ENCODE results near the gene SLC25A26.
"Not testable (repeated sequence)": the region's sequence is repeated elsewhere in the genome, so short reads cannot be mapped to it uniquely, and the experiment has no call there.

The SLC25A26 gene

GRCh38 chr3:66269411-66269810 lies 48.6 kb downstream of the SLC25A26 start:
- Histone ChIP-seq H3K9ac (ENCODE audit: low read length) (no peak overlapping the region), H3K27me3 (replicated peaks; ENCODE audit: control insufficient read depth, insufficient read depth, low read length) (no peaks in the 10 kb centered on the region), H3K4me3 (ENCODE audit: low read length) (no peak overlapping the region), H3K4me1 (ENCODE audit: control insufficient read depth, insufficient read depth, low read length) (no peaks in the 10 kb centered on the region), H3K9me3 (ENCODE audit: control insufficient read depth, low read length) (no peaks in the 10 kb centered on the region), H3K36me3 (ENCODE audit: control insufficient read depth, insufficient read depth, low read length, severe bottlenecking) (no peaks in the 10 kb centered on the region)
- no peak for DNase-seq (ENCODE audit: low read depth)

DNA sequence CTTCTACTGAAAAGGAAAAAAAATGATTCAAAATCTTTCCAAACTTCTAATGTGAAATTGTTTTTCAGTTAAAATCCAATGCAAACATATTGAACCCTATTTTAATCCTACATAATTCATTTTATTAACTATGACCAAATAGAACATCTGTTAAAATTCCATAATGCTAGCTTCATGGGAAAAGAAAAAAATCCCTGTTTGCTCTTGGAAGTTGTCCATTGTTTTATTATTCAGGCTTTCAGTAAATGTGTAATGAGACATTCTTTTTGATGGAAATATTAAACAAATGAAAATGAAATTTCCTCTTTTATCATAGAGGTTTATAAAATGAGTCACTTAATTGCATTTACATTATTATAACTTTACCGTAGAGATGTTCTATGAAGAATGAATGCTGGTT lies 49.5 kb downstream of the SLC25A26 start:
- H3K9me3 ChIP-seq (ENCODE audit: control insufficient read depth, low read length) = no peaks in the 10 kb centered on the region
- H3K4me3 ChIP-seq (ENCODE audit: low read length) = no peak overlapping the region
- H3K36me3 ChIP-seq (ENCODE audit: control insufficient read depth, insufficient read depth, low read length, severe bottlenecking) = no peaks in the 10 kb centered on the region
- peak; percentile 42 for DNase-seq (ENCODE audit: low read depth)
- no peak overlapping the region for H3K9ac ChIP-seq (ENCODE audit: low read length)
- H3K4me1 ChIP-seq (ENCODE audit: control insufficient read depth, insufficient read depth, low read length) = no peaks in the 10 kb centered on the region
- H3K27me3 ChIP-seq (replicated peaks; ENCODE audit: control insufficient read depth, insufficient read depth, low read length) = no peaks in the 10 kb centered on the region

DNA sequence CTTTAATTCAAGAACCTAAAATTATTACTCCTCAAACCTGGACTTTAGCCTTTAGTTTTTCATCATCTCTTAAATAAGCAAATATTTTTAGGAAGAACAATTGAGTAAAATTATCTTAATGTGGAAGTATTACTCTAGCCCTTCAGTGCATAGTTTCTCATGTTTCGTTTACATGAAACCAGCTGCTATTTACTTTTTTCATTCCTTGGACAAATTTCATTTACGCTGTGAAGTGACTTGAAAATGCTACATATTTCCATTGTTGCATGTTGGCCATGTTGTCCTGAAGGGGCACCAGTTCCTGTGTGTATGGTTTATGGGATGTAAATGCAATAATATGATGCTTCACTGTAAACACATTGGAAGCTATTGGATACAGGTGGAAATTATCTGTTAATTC lies 49.9 kb downstream of the SLC25A26 start:
- no peaks in the 10 kb centered on the region for H3K4me1 ChIP-seq (ENCODE audit: control insufficient read depth, insufficient read depth, low read length)
- H3K36me3 ChIP-seq (ENCODE audit: control insufficient read depth, insufficient read depth, low read length, severe bottlenecking) = no peaks in the 10 kb centered on the region

GRCh38 chr3:66271231-66271630 lies 50.4 kb downstream of the SLC25A26 start:
- H3K4me3 ChIP-seq (ENCODE audit: low read length) = no peak overlapping the region
- no peaks in the 10 kb centered on the region for H3K9me3 ChIP-seq (ENCODE audit: control insufficient read depth, low read length)
- H3K9ac ChIP-seq (ENCODE audit: low read length) = no peak overlapping the region
- no peaks in the 10 kb centered on the region for H3K4me1 ChIP-seq (ENCODE audit: control insufficient read depth, insufficient read depth, low read length)
- no peaks in the 10 kb centered on the region for H3K27me3 ChIP-seq (replicated peaks; ENCODE audit: control insufficient read depth, insufficient read depth, low read length)
- no peak for DNase-seq (ENCODE audit: low read depth)
- H3K36me3 ChIP-seq (ENCODE audit: control insufficient read depth, insufficient read depth, low read length, severe bottlenecking) = no peaks in the 10 kb centered on the region

More for the DNA sequence above, 49.9 kb downstream of the SLC25A26 start:
- Histone ChIP-seq H3K9ac (ENCODE audit: low read length) (no peak overlapping the region), H3K9me3 (ENCODE audit: control insufficient read depth, low read length) (no peaks in the 10 kb centered on the region), H3K4me3 (ENCODE audit: low read length) (no peak overlapping the region), H3K27me3 (replicated peaks; ENCODE audit: control insufficient read depth, insufficient read depth, low read length) (no peaks in the 10 kb centered on the region)
- peak; percentile 56 for DNase-seq (ENCODE audit: low read depth)

DNA sequence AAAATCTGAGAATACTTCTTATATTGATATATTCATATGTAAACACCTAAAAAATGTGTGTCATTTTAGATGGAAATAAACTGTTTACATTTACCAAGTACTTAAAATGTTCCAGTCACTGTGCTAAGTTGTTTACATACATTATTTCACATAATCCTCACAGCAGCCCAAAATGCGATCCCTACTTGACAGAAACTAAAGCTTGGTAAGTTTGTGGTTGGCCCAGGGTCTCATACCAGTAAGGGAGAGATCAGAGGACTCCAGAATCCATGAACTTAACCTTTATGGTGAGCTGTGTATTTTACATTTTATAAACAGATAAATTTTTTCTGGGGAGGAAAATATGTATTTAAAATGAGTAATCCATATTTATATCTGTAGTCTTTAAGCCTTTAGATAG lies 51.2 kb downstream of the SLC25A26 start:
- H3K9ac ChIP-seq (ENCODE audit: low read length) = no peak overlapping the region
- H3K36me3 ChIP-seq (ENCODE audit: control insufficient read depth, insufficient read depth, low read length, severe bottlenecking) = no peaks in the 10 kb centered on the region
- no peaks in the 10 kb centered on the region for H3K27me3 ChIP-seq (replicated peaks; ENCODE audit: control insufficient read depth, insufficient read depth, low read length)
- no peak overlapping the region for H3K4me3 ChIP-seq (ENCODE audit: low read length)
- DNase-seq (ENCODE audit: low read depth) = no peak
- H3K4me1 ChIP-seq (ENCODE audit: control insufficient read depth, insufficient read depth, low read length) = no peaks in the 10 kb centered on the region
- no peaks in the 10 kb centered on the region for H3K9me3 ChIP-seq (ENCODE audit: control insufficient read depth, low read length)

DNA sequence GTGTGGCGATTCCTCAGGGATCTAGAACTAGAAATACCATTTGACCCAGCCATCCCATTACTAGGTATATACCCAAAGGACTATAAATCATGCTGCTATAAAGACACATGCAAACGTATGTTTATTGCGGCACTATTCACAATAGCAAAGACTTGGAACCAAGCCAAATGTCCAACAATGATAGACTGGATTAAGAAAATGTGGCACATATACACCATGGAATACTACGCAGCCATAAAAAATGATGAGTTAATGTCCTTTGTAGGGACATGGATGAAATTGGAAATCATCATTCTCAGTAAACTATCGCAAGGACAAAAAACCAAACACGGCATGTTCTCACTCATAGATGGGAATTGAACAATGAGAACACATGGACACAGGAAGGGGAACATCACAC lies 54.0 kb downstream of the SLC25A26 start:
- not testable (repeated sequence) for H3K36me3 ChIP-seq (ENCODE audit: control insufficient read depth, insufficient read depth, low read length, severe bottlenecking); H3K9me3 ChIP-seq (ENCODE audit: control insufficient read depth, low read length); H3K9ac ChIP-seq (ENCODE audit: low read length); H3K4me1 ChIP-seq (ENCODE audit: control insufficient read depth, insufficient read depth, low read length); DNase-seq (ENCODE audit: low read depth); H3K27me3 ChIP-seq (replicated peaks; ENCODE audit: control insufficient read depth, insufficient read depth, low read length); H3K4me3 ChIP-seq (ENCODE audit: low read length)

DNA sequence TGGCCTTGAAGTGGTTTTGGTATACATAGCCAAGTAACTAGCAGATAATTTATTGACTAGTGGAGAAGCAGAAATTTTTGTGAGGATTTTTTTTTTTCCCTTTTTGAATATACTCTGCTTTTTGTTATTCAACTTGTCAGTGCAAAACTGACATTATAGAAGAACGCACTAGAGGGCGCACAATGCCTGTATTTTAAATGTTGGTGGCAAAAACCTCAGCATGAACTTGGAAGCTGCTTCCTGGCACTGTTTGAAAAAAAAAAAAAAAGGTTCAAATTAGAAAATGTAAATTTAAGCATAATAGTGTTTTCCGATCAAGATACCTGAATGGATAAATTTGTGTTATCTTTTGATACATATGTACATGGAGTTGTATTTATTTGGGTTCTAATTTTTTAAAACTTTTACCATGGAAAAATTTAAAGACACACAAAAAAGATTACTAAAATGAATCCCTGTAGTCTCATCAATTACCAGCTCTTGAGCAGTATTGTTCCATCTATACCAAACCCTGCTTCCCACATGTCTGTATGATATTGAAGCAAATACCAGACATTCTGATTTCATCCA lies 56.0 kb downstream of the SLC25A26 start:
- Histone ChIP-seq H3K4me1 (ENCODE audit: control insufficient read depth, insufficient read depth, low read length) (no peaks in the 10 kb centered on the region), H3K27me3 (replicated peaks; ENCODE audit: control insufficient read depth, insufficient read depth, low read length) (no peaks in the 10 kb centered on the region), H3K9ac (ENCODE audit: low read length) (no peak overlapping the region), H3K36me3 (ENCODE audit: control insufficient read depth, insufficient read depth, low read length, severe bottlenecking) (no peaks in the 10 kb centered on the region), H3K9me3 (ENCODE audit: control insufficient read depth, low read length) (no peaks in the 10 kb centered on the region), H3K4me3 (ENCODE audit: low read length) (no peak overlapping the region)
- peak; percentile 91 for DNase-seq (ENCODE audit: low read depth)

DNA sequence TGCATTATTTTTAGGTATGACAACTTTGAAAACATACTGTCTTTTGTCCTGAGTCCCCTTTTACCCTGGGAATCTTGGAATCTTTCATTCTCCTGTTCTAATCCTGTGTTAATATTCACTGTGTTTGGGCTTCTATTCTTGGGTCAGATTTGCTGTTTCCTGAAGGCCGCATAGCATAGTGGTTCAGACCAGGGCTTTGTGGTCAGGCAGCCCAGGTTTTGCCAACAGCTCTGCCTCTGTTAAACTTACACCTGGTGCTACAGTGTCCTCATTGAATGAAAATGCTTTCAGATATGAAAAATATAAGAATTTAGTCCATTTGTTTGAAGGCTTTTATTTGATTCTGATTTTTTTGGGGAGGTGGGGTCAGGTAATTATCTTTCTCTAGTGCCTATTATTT lies 58.4 kb downstream of the SLC25A26 start:
- Histone ChIP-seq H3K4me3 (ENCODE audit: low read length) (no peak overlapping the region), H3K4me1 (ENCODE audit: control insufficient read depth, insufficient read depth, low read length) (no peaks in the 10 kb centered on the region), H3K9ac (ENCODE audit: low read length) (no peak overlapping the region), H3K27me3 (replicated peaks; ENCODE audit: control insufficient read depth, insufficient read depth, low read length) (no peaks in the 10 kb centered on the region), H3K9me3 (ENCODE audit: control insufficient read depth, low read length) (no peaks in the 10 kb centered on the region), H3K36me3 (ENCODE audit: control insufficient read depth, insufficient read depth, low read length, severe bottlenecking) (no peaks in the 10 kb centered on the region)
- DNase-seq (ENCODE audit: low read depth) = no peak

- no peaks in the 10 kb centered on the region for H3K27me3 ChIP-seq (replicated peaks; ENCODE audit: control insufficient read depth, insufficient read depth, low read length)
- H3K9me3 ChIP-seq (ENCODE audit: control insufficient read depth, low read length) = no peaks in the 10 kb centered on the region
- H3K9ac ChIP-seq (ENCODE audit: low read length) = no peak overlapping the region
- no peaks in the 10 kb centered on the region for H3K36me3 ChIP-seq (ENCODE audit: control insufficient read depth, insufficient read depth, low read length, severe bottlenecking)
- no peak overlapping the region for H3K4me3 ChIP-seq (ENCODE audit: low read length)
- DNase-seq (ENCODE audit: low read depth) = no peak
- H3K4me1 ChIP-seq (ENCODE audit: control insufficient read depth, insufficient read depth, low read length) = no peaks in the 10 kb centered on the region
Measured at GRCh38 chr3:66280304-66280703, 59.5 kb downstream of the SLC25A26 start.

GRCh38 chr3:66291922-66292321 lies 71.1 kb downstream of the SLC25A26 start:
- H3K4me1 ChIP-seq (ENCODE audit: control insufficient read depth, insufficient read depth, low read length); H3K36me3 ChIP-seq (ENCODE audit: control insufficient read depth, insufficient read depth, low read length, severe bottlenecking); H3K9me3 ChIP-seq (ENCODE audit: control insufficient read depth, low read length); H3K9ac ChIP-seq (ENCODE audit: low read length); H3K27me3 ChIP-seq (replicated peaks; ENCODE audit: control insufficient read depth, insufficient read depth, low read length); DNase-seq (ENCODE audit: low read depth); H3K4me3 ChIP-seq (ENCODE audit: low read length): not testable (repeated sequence)

GRCh38 chr3:66297260-66297873 lies 76.6 kb downstream of the SLC25A26 start:
- peak overlapping the region; percentile 4 for H3K4me3 ChIP-seq (ENCODE audit: low read length)
- no peaks in the 10 kb centered on the region for H3K36me3 ChIP-seq (ENCODE audit: control insufficient read depth, insufficient read depth, low read length, severe bottlenecking)
- no peaks in the 10 kb centered on the region for H3K9me3 ChIP-seq (ENCODE audit: control insufficient read depth, low read length)
- H3K27me3 ChIP-seq (replicated peaks; ENCODE audit: control insufficient read depth, insufficient read depth, low read length) = no peaks in the 10 kb centered on the region
- peaks cover 22% of the 10 kb centered on the region for H3K4me1 ChIP-seq (ENCODE audit: control insufficient read depth, insufficient read depth, low read length)
- DNase-seq (ENCODE audit: low read depth) = peak; percentile 21
- H3K9ac ChIP-seq (ENCODE audit: low read length) = peak overlapping the region; percentile 7

DNA sequence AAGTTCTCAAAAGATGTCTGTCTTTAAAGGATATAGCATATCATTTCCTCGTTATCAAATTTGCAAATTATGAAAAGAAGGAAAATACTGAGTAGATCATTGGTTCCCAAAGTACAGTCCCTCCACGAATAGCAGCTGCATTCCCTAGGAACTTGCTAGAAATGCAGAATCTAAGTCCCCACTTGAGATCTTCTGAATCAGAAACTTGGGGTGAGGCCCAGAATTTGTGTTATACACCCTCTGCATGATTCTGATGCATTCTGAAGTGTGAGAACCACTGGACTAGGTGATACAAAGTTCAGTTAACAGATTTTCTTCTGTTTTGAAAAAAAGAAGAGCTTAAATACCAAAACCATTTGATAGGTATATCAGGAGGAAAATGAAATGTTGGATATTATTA lies 77.1 kb downstream of the SLC25A26 start:
- H3K4me1 ChIP-seq (ENCODE audit: control insufficient read depth, insufficient read depth, low read length) = peaks cover 22% of the 10 kb centered on the region
- H3K9ac ChIP-seq (ENCODE audit: low read length) = no peak overlapping the region
- peak; percentile 43 for DNase-seq (ENCODE audit: low read depth)
- H3K9me3 ChIP-seq (ENCODE audit: control insufficient read depth, low read length) = no peaks in the 10 kb centered on the region
- no peaks in the 10 kb centered on the region for H3K36me3 ChIP-seq (ENCODE audit: control insufficient read depth, insufficient read depth, low read length, severe bottlenecking)
- no peaks in the 10 kb centered on the region for H3K27me3 ChIP-seq (replicated peaks; ENCODE audit: control insufficient read depth, insufficient read depth, low read length)
- peak overlapping the region; percentile 4 for H3K4me3 ChIP-seq (ENCODE audit: low read length)

Measured in adipocyte (in vitro differentiated cells).